ENCODE measurements around the gene ZIC2.

GRCh38 chr13:99975626-99976025, 6.0 kb upstream of the ZIC2 start:
- TF ChIP-seq CTCF (IDR thresholded peaks at IDR 0.05; ENCODE audit: poor library complexity, severe bottlenecking) (no peak), RAD21 (conservative IDR thresholded peaks at IDR 0.05) (no peak), SMC3 (conservative IDR thresholded peaks at IDR 0.05; ENCODE audit: poor library complexity) (no peak), TAF1 (IDR thresholded peaks at IDR 0.05; ENCODE audit: low read depth) (no peak), EZH2 (IDR thresholded peaks at IDR 0.05; ENCODE audit: borderline replicate concordance, insufficient read depth, low read length, poor library complexity, severe bottlenecking) (no peak), POLR2AphosphoS5 (IDR thresholded peaks at IDR 0.05) (no peak)
